Type B pancreatic cell (in vitro differentiated cells): ENCODE results near the gene CRELD2. TPM values are rescaled to one million over a fixed set of nuclear protein-coding genes. Genes with fewer than 3 reads are reported as not detected.
A peak's percentile ranks its signal among the peaks of the same experiment; 100 is the strongest.

ENCODE experiments used
- DNase-seq: peaks from one replicate; pipeline ENCODE4 v3.0.0; 2021; ENCODE audit warnings: mixed read lengths; ENCODE audit not compliant: unreplicated experiment; ENCODE audit errors: extremely low spot score
- H3K27ac Mint-ChIP-seq: 2 replicates; pipeline ENCODE4 v1.8.0; 2021; ENCODE audit warnings: mild to moderate bottlenecking, mixed read lengths
- H3K27me3 Mint-ChIP-seq: 2 replicates; pipeline ENCODE4 v1.8.0; 2021; ENCODE audit warnings: mixed read lengths
- H3K36me3 Mint-ChIP-seq: 2 replicates; pipeline ENCODE4 v1.8.0; 2021; ENCODE audit warnings: mixed read lengths
- H3K4me1 Mint-ChIP-seq: one replicate; pipeline ENCODE4 v1.8.0; 2021; ENCODE audit warnings: mixed read lengths; ENCODE audit not compliant: unreplicated experiment
- H3K4me3 Mint-ChIP-seq: 2 replicates; pipeline ENCODE4 v1.8.0; 2021; ENCODE audit warnings: mild to moderate bottlenecking, mixed read lengths
- H3K9me3 Mint-ChIP-seq: 2 replicates; pipeline ENCODE4 v1.8.0; 2021; ENCODE audit warnings: mixed read lengths
- total RNA-seq: library from RNA; stranded (reverse); gene quantifications from 2 replicates; pipeline ENCODE4 v1.2.1, GENCODE V29; 2021; ENCODE audit warnings: low replicate concordance
- TF ChIP-seq, protein P1 (sequence below): fragments of 200-600 bp; sonication (generic); conservative IDR thresholded peaks from 2 replicates; pipeline ENCODE4 v1.5.0; 2021; ENCODE audit warnings: antibody characterized with exemption, mild to moderate bottlenecking

Gene CRELD2
- total RNA-seq, 1 donor from 2014 or later = 55.8 TPM

DNA sequence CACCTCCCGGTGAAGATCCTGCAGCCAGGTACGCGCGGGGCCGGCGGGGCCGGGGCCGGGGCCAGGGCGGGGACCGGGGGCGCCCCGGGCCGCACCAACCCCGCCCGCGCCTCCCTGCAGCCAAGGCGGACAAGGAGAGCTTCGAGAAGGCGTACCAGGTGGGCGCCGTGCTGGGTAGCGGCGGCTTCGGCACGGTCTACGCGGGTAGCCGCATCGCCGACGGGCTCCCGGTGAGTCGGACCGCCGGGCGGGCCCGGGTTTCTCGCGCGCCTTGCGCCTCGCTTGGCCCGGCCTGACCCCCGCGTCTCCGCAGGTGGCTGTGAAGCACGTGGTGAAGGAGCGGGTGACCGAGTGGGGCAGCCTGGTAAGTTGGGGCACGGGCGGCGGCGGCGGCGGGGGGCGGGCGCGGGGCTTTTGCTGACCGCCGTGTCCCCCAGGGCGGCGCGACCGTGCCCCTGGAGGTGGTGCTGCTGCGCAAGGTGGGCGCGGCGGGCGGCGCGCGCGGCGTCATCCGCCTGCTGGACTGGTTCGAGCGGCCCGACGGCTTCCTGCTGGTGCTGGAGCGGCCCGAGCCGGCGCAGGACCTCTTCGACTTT is 42.7 kb downstream of the CRELD2 start:
- H3K27ac Mint-ChIP-seq = peak overlapping the region; percentile 86
- no peak for DNase-seq
- TF ChIP-seq, protein P1, sequence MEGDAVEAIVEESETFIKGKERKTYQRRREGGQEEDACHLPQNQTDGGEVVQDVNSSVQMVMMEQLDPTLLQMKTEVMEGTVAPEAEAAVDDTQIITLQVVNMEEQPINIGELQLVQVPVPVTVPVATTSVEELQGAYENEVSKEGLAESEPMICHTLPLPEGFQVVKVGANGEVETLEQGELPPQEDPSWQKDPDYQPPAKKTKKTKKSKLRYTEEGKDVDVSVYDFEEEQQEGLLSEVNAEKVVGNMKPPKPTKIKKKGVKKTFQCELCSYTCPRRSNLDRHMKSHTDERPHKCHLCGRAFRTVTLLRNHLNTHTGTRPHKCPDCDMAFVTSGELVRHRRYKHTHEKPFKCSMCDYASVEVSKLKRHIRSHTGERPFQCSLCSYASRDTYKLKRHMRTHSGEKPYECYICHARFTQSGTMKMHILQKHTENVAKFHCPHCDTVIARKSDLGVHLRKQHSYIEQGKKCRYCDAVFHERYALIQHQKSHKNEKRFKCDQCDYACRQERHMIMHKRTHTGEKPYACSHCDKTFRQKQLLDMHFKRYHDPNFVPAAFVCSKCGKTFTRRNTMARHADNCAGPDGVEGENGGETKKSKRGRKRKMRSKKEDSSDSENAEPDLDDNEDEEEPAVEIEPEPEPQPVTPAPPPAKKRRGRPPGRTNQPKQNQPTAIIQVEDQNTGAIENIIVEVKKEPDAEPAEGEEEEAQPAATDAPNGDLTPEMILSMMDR = no peak

DNA sequence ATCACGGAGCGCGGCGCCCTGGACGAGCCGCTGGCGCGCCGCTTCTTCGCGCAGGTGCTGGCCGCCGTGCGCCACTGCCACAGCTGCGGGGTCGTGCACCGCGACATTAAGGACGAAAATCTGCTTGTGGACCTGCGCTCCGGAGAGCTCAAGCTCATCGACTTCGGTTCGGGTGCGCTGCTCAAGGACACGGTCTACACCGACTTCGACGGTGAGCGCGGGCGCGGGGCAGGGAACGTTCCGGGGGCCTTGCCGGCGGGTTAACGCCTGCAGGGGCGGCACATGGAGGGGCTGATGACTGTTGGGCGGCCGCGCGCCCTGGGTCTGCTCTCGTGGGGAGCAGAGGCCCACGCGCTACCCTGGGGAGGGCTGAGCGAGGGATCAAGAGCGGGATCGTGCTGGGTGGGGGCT is 43.2 kb downstream of the CRELD2 start:
- Mint-ChIP-seq H3K36me3 (peaks cover 5% of the 10 kb centered on the region), H3K27ac (peak overlapping the region; percentile 86), H3K4me1 (no peaks in the 10 kb centered on the region), H3K27me3 (no peaks in the 10 kb centered on the region), H3K9me3 (no peaks in the 10 kb centered on the region), H3K4me3 (peak overlapping the region; percentile 89)
- DNase-seq = no peak
- TF ChIP-seq, protein P1 = no peak

More for the DNA sequence above, 42.7 kb downstream of the CRELD2 start:
- H3K9me3 Mint-ChIP-seq = no peaks in the 10 kb centered on the region
- H3K27me3 Mint-ChIP-seq = no peaks in the 10 kb centered on the region
- peak overlapping the region; percentile 89 for H3K4me3 Mint-ChIP-seq
- H3K4me1 Mint-ChIP-seq = no peaks in the 10 kb centered on the region
- H3K36me3 Mint-ChIP-seq = peaks cover 5% of the 10 kb centered on the region

DNA sequence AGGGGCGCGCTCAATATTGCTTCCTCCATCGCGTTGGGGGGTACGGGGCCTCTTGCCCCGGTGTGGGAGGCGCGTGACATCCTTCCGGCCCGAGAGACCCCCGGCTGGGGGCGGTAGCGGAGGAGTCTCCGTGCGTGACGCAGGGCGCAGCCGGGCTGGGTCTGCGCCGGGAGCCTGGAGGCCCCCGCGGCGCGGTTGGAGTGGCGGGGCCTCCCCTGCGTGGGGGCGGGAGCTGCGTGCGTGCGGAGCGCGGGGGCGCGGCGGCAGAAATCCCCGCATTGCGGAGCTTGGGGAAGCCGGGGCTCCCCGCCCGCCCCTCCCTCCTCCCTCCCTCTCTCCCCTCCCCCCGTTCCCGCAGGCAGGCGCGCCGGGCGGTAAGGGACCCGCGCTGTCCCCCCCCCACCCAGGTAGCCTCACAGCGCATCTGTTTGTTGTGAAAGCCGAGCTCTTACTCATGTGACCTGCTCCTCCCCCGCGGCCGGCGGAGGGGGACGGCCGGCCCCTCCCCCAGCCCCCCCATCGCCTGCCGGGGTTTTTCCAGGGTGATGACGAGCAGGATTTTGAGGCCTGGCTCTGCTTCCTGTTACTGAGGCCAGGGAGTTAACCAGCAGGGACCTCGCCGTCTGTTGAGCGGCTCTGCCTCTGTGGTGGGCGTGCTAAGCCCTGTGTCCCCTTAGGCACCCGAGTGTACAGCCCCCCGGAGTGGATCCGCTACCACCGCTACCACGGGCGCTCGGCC is 43.7 kb downstream of the CRELD2 start:
- H3K4me3 Mint-ChIP-seq = peak overlapping the region; percentile 89
- TF ChIP-seq, protein P1 = no peak
- no peaks in the 10 kb centered on the region for H3K4me1 Mint-ChIP-seq
- H3K9me3 Mint-ChIP-seq = no peaks in the 10 kb centered on the region
- H3K27me3 Mint-ChIP-seq = no peaks in the 10 kb centered on the region
- H3K27ac Mint-ChIP-seq = peak overlapping the region; percentile 86
- peaks cover 5% of the 10 kb centered on the region for H3K36me3 Mint-ChIP-seq
- no peak for DNase-seq

DNA sequence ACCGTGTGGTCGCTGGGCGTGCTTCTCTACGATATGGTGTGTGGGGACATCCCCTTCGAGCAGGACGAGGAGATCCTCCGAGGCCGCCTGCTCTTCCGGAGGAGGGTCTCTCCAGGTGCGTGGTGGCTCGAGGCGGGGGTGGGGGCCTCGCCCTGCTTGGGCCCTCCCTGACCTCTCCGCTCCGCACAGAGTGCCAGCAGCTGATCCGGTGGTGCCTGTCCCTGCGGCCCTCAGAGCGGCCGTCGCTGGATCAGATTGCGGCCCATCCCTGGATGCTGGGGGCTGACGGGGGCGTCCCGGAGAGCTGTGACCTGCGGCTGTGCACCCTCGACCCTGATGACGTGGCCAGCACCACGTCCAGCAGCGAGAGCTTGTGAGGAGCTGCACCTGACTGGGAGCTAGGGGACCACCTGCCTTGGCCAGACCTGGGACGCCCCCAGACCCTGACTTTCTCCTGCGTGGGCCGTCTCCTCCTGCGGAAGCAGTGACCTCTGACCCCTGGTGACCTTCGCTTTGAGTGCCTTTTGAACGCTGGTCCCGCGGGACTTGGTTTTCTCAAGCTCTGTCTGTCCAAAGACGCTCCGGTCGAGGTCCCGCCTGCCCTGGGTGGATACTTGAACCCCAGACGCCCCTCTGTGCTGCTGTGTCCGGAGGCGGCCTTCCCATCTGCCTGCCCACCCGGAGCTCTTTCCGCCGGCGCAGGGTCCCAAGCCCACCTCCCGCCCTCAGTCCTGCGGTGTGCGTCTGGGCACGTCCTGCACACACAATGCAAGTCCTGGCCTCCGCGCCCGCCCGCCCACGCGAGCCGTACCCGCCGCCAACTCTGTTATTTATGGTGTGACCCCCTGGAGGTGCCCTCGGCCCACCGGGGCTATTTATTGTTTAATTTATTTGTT is 44.6 kb downstream of the CRELD2 start:
- no peak for DNase-seq
- H3K9me3 Mint-ChIP-seq = no peaks in the 10 kb centered on the region
- peaks cover 2% of the 10 kb centered on the region for H3K4me1 Mint-ChIP-seq
- peak overlapping the region; percentile 86 for H3K4me3 Mint-ChIP-seq
- H3K27me3 Mint-ChIP-seq = no peaks in the 10 kb centered on the region
- TF ChIP-seq, protein P1 = peak; percentile 23
- H3K36me3 Mint-ChIP-seq = peaks cover 5% of the 10 kb centered on the region
- H3K27ac Mint-ChIP-seq = peak overlapping the region; percentile 70

DNA sequence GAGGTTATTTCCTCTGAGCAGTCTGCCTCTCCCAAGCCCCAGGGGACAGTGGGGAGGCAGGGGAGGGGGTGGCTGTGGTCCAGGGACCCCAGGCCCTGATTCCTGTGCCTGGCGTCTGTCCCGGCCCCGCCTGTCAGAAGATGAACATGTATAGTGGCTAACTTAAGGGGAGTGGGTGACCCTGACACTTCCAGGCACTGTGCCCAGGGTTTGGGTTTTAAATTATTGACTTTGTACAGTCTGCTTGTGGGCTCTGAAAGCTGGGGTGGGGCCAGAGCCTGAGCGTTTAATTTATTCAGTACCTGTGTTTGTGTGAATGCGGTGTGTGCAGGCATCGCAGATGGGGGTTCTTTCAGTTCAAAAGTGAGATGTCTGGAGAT is 45.2 kb downstream of the CRELD2 start:
- peaks cover 5% of the 10 kb centered on the region for H3K36me3 Mint-ChIP-seq
- peaks cover 4% of the 10 kb centered on the region for H3K4me1 Mint-ChIP-seq
- H3K9me3 Mint-ChIP-seq = no peaks in the 10 kb centered on the region
- peak overlapping the region; percentile 76 for H3K4me3 Mint-ChIP-seq
- DNase-seq = no peak
- H3K27me3 Mint-ChIP-seq = no peaks in the 10 kb centered on the region
- H3K27ac Mint-ChIP-seq = peak overlapping the region; percentile 68
- TF ChIP-seq, protein P1 = no peak
